GM21576 (cell line): ENCODE data around the gene GIMAP4.
"Not testable (repeated sequence)": the region's sequence is repeated elsewhere in the genome, so short reads cannot be mapped to it uniquely, and the experiment has no call there.

Source experiments
- ATAC-seq: cut with Tn5 transposase; IDR thresholded peaks from one replicate; pipeline ENCODE4 v1.9.1; 2021; ENCODE audit warnings: mild to moderate bottlenecking, moderate library complexity; ENCODE audit not compliant: unreplicated experiment

Gene GIMAP4

GRCh38 chr7:150567169-150567568, at the start of gene GIMAP4:
Gene GIMAP4, plus strand, starts transcription at chr7:150567390. Its CDS starts 2,512 bp downstream, at chr7:150569902.
- ATAC-seq: no peak

GRCh38 chr7:150519310-150519709, 47.9 kb upstream of the GIMAP4 start:
- ATAC-seq: no peak

GRCh38 chr7:150520145-150520544, 47.0 kb upstream of the GIMAP4 start:
- no peak for ATAC-seq

- ATAC-seq: not testable (repeated sequence)
These were observed 44.3 kb upstream of the GIMAP4 start for GRCh38 chr7:150522931-150523330.

- ATAC-seq: no peak
These were observed 43.2 kb upstream of the GIMAP4 start for GRCh38 chr7:150524018-150524417.

GRCh38 chr7:150531704-150532103, 35.5 kb upstream of the GIMAP4 start:
- no peak for ATAC-seq

- ATAC-seq: no peak
These were observed 28.9 kb upstream of the GIMAP4 start for GRCh38 chr7:150538259-150538658.

GRCh38 chr7:150553163-150553562, 14.0 kb upstream of the GIMAP4 start:
- no peak for ATAC-seq

- ATAC-seq: no peak
These were observed 10.6 kb upstream of the GIMAP4 start for GRCh38 chr7:150556521-150557138.

- ATAC-seq: no peak
These were observed 6.7 kb upstream of the GIMAP4 start for GRCh38 chr7:150560486-150560885.

- ATAC-seq: no peak
These were observed 4.3 kb upstream of the GIMAP4 start for GRCh38 chr7:150562919-150563318.

GRCh38 chr7:150564006-150564405, 3.2 kb upstream of the GIMAP4 start:
- ATAC-seq: no peak

- ATAC-seq: no peak
These were observed 2.6 kb upstream of the GIMAP4 start for GRCh38 chr7:150564566-150564965.

GRCh38 chr7:150565239-150565638, 2.0 kb upstream of the GIMAP4 start:
- ATAC-seq: no peak

GRCh38 chr7:150566123-150566522, 1.1 kb upstream of the GIMAP4 start:
- ATAC-seq: no peak

- ATAC-seq: no peak
These were observed 618 bp upstream of the GIMAP4 start for GRCh38 chr7:150566572-150566971.

GRCh38 chr7:150567871-150568301, 696 bp downstream of the GIMAP4 start:
- no peak for ATAC-seq

- no peak for ATAC-seq
These were observed 1.5 kb downstream of the GIMAP4 start for GRCh38 chr7:150568714-150569113.

- no peak for ATAC-seq
These were observed 2.2 kb downstream of the GIMAP4 start for GRCh38 chr7:150569245-150569955.

- no peak for ATAC-seq
These were observed 3.6 kb downstream of the GIMAP4 start for GRCh38 chr7:150570556-150571465.

- no peak for ATAC-seq
These were observed 5.3 kb downstream of the GIMAP4 start for GRCh38 chr7:150572496-150572895.
